ENCODE data around the gene QDPR. TPM values are rescaled to one million over a fixed set of nuclear protein-coding genes. Genes with fewer than 3 reads are reported as not detected.

QDPR gene
- 14.4 and 25.7 TPM in 2 replicates for total RNA-seq

DNA sequence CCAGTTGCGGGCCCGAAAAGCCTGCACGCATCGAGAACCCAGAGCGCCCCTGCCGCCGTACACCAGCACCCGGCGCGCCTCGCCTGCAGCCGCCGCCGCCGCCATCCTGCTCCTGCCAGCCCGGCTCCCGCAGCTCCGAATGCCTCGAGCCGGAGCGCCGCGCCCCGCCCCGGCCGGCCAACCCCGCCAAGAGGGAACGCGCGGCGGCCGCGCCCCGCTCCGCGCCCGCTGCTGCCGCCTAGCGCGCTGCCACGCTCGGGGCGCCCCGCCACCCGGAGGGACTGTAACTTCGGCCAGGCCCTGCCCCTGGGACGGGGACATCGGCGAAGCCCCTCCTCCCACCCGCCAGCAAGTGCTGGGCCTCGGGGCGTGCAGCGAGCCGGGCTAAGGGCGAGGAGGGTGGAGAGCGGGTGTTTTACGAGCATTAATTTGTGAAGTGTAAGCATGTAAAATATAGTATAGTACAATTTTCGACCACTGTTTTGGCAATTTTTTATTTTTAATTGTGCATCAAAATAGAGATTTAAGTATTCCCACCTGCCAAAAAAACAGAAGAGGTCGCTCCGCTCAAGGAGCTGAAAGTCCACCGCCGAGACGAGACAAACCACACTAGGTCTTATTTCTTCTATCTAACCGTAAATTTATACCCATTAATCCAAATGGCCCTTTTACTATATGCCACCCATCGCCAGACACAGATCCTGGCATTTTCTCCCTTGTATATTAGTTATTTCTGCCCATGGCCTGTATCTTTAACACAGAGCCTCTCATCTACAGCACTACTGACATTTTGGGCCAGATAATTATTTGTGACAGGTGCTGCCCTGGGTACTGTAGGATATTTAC lies at the start of gene QDPR:
QDPR (minus strand) TSS at position 141 of the 846 bp plus-strand sequence; CDS start at position 105, 36 bp downstream.

DNA sequence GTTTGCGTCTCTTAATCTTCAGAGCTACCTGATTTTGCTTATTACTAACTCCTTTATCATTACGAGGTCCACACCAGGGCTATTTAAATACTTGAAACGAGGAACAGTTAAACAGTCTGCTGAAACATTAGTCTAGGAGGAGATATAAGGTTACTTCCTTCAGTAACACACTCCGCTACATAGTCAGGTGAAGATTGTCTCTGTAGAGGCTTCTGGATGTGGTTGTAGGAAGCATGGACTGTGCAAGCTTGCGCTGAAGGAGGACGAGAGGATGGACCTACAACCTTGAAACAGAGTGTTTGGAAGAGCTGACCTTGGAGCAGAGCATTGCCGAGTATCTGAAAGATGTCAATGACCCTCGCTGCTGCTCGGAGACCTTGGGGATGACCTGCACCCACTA lies 3.0 kb upstream of the QDPR start, which contains the start of gene CLRN2:
CLRN2 (plus strand) TSS at position 301 of the 400 bp plus-strand sequence. CDS start 102 bp downstream, outside the sequence.

Other genes with a start within 250 kb of the QDPR start
- not detected in 2 replicates for gene CLRN2, start 3.1 kb upstream of the QDPR start, total RNA-seq
- 77.5 and 84.3 TPM in 2 replicates for gene LAP3, start 65.1 kb upstream of the QDPR start, total RNA-seq
- gene MED28, start 102.6 kb upstream of the QDPR start, total RNA-seq = 8.0 and 10.3 TPM in 2 replicates

Data from smooth muscle cell of bladder (primary cell).